HepG2 (cell line): ENCODE measurements around the gene COQ8B. TPM values are rescaled to one million over a fixed set of nuclear protein-coding genes. Genes with fewer than 3 reads are reported as not detected.

Experiments used
- AHR ChIP-seq: IDR thresholded peaks from 2 replicates; pipeline ENCODE4 v1.6.1; 2018; ENCODE audit warnings: missing genetic modification reagents, missing compliant biosample characterization
- CBX5 ChIP-seq: sonication (generic); formaldehyde crosslinking; IDR thresholded peaks from 2 replicates; pipeline ENCODE4 v1.4.0; 2020; ENCODE audit warnings: missing genetic modification reagents, borderline replicate concordance
- CENPX ChIP-seq: sonication (generic); formaldehyde crosslinking; IDR thresholded peaks from 2 replicates; pipeline ENCODE4 v1.9.0; 2021; ENCODE audit warnings: mild to moderate bottlenecking, missing genetic modification reagents, moderate library complexity
- DR1 ChIP-seq: sonication (generic); formaldehyde crosslinking; IDR thresholded peaks from 2 replicates; pipeline ENCODE4 v1.8.0; 2021; ENCODE audit warnings: mild to moderate bottlenecking, missing genetic modification reagents, inconsistent platforms
- FOXP1 ChIP-seq, 2 experiments: fragments of 450-650 bp in 1 of 2; IDR thresholded peaks; 2 replicates each; pipeline ENCODE4 v1.6.1; 2017 to 2018; ENCODE audit warnings: antibody characterized with exemption in 1 of 2
- JUND ChIP-seq: sonication (generic); formaldehyde crosslinking; IDR thresholded peaks from 2 replicates; pipeline ENCODE4 v1.8.0; 2022; ENCODE audit warnings: mild to moderate bottlenecking, missing genetic modification reagents
- KDM2A ChIP-seq: sonication (generic); formaldehyde crosslinking; IDR thresholded peaks from 2 replicates; pipeline ENCODE4 v1.4.0; 2020; ENCODE audit warnings: low read depth, missing genetic modification reagents, borderline replicate concordance
- KLF11 ChIP-seq: IDR thresholded peaks from 2 replicates; pipeline ENCODE4 v1.6.1; 2016; ENCODE audit warnings: missing compliant biosample characterization
- KLF16 ChIP-seq, 2 experiments: sonication (generic) in 1 of 2; formaldehyde crosslinking in 1 of 2; IDR thresholded peaks; 2 replicates each; pipeline versions ENCODE4 v1.6.1 to v1.8.0; 2016 to 2023; ENCODE audit warnings: missing genetic modification reagents in 2 of 2, missing compliant biosample characterization in 1 of 2
- MAFK ChIP-seq, 2 experiments: IDR thresholded peaks in 1 of 2; conservative IDR thresholded peaks in 1 of 2; 2 replicates each; pipeline ENCODE4 v1.6.1; 2011; ENCODE audit warnings: improper control_type of control experiment in 2 of 2, low read length in 2 of 2
- MTA1 ChIP-seq: sonication (generic); formaldehyde crosslinking; IDR thresholded peaks from 2 replicates; pipeline ENCODE4 v1.4.0; 2020; ENCODE audit warnings: missing genetic modification reagents, mild to moderate bottlenecking, borderline replicate concordance
- MTA3 ChIP-seq: sonication (generic); formaldehyde crosslinking; IDR thresholded peaks from 2 replicates; pipeline ENCODE4 v1.4.0; 2020; ENCODE audit warnings: missing genetic modification reagents
- POLR2G ChIP-seq: fragments of 200-400 bp; formaldehyde crosslinking; IDR thresholded peaks from 2 replicates; pipeline ENCODE4 v1.6.1; 2018; ENCODE audit warnings: mild to moderate bottlenecking, low read depth, low read length, moderate library complexity
- PRPF4 ChIP-seq: fragments of 200-400 bp; formaldehyde crosslinking; IDR thresholded peaks from 2 replicates; pipeline ENCODE4 v1.6.1; 2016; ENCODE audit warnings: low read length, low read depth; ENCODE audit not compliant: poor library complexity, severe bottlenecking
- RBAK ChIP-seq: sonication (generic); formaldehyde crosslinking; IDR thresholded peaks from 2 replicates; pipeline ENCODE4 v1.5.1; 2020; ENCODE audit warnings: mild to moderate bottlenecking, missing genetic modification reagents
- SALL1 ChIP-seq: sonication (generic); formaldehyde crosslinking; IDR thresholded peaks from 2 replicates; pipeline ENCODE4 v1.8.0; 2022; ENCODE audit warnings: mild to moderate bottlenecking, missing genetic modification reagents
- SKI ChIP-seq: fragments of 450-650 bp; IDR thresholded peaks from one replicate; pipeline ENCODE4 v1.6.1; 2018; ENCODE audit warnings: mild to moderate bottlenecking; ENCODE audit not compliant: partially characterized antibody
- SMAD1 ChIP-seq: sonication (generic); formaldehyde crosslinking; IDR thresholded peaks from 2 replicates; pipeline ENCODE4 v1.4.0; 2020; ENCODE audit warnings: missing genetic modification reagents, low read depth, mild to moderate bottlenecking, borderline replicate concordance
- SYNCRIP ChIP-seq: fragments of 200-400 bp; formaldehyde crosslinking; IDR thresholded peaks from 2 replicates; pipeline ENCODE4 v1.6.1; 2018; ENCODE audit warnings: mild to moderate bottlenecking, low read depth, low read length; ENCODE audit not compliant: insufficient read depth
- TEAD3 ChIP-seq: optimal IDR thresholded peaks from 2 replicates; pipeline ENCODE3; 2016; ENCODE audit warnings: borderline replicate concordance
- TMF1 ChIP-seq: sonication (generic); formaldehyde crosslinking; IDR thresholded peaks from 2 replicates; pipeline ENCODE4 v1.8.1; 2022; ENCODE audit warnings: low read depth, missing genetic modification reagents
- ZBTB20 ChIP-seq: sonication (generic); formaldehyde crosslinking; IDR thresholded peaks from 2 replicates; pipeline ENCODE4 v1.8.1; 2023; ENCODE audit warnings: missing genetic modification reagents, low read depth, mild to moderate bottlenecking, borderline replicate concordance
- ZFP91 ChIP-seq: sonication (generic); formaldehyde crosslinking; IDR thresholded peaks from 2 replicates; pipeline ENCODE4 v1.9.0; 2022; ENCODE audit warnings: missing genetic modification reagents, mild to moderate bottlenecking, borderline replicate concordance
- ZNF101 ChIP-seq: sonication (generic); formaldehyde crosslinking; IDR thresholded peaks from 2 replicates; pipeline ENCODE4 v1.4.0; 2020; ENCODE audit warnings: mild to moderate bottlenecking, low read depth, missing genetic modification reagents, borderline replicate concordance
- ZNF24 ChIP-seq: fragments of 450-650 bp; IDR thresholded peaks from 2 replicates; pipeline ENCODE4 v1.6.1; 2017; ENCODE audit warnings: antibody characterized with exemption, mild to moderate bottlenecking
- ZNF367 ChIP-seq: sonication (generic); formaldehyde crosslinking; IDR thresholded peaks from 2 replicates; pipeline ENCODE4 v1.4.0; 2020; ENCODE audit warnings: missing genetic modification reagents, borderline replicate concordance
- ZNF572 ChIP-seq: sonication (generic); formaldehyde crosslinking; IDR thresholded peaks from 2 replicates; pipeline ENCODE4 v1.5.1; 2020; ENCODE audit warnings: mild to moderate bottlenecking, missing genetic modification reagents
- polyA plus RNA-seq, 8 experiments: library from polyadenylated mRNA; depleted of rRNA in 3 of 8; stranded (reverse) in 7 of 8; unstranded in 1 of 8; fragments of >200 nt; fragmentation: Illumina TruSeq in 4 of 8; extraction: Trizol in 4 of 8; gene quantifications; 2 replicates each; pipeline versions ENCODE4 v1.2.1 to v1.2.3, GENCODE V29; 2011 to 2016; ENCODE audit warnings: low read depth in 4 of 8, missing spikeins in 1 of 8, mixed read lengths in 1 of 8; ENCODE audit not compliant: insufficient read depth in 1 of 8
- total RNA-seq, 5 experiments: library from RNA; depleted of rRNA; stranded (reverse); fragments of >200 nt; fragmentation: Illumina TruSeq; extraction: Trizol; gene quantifications; 2 replicates each; pipeline ENCODE4 v1.2.3, GENCODE V29; 2016; ENCODE audit warnings: low read depth in 1 of 5
- TF ChIP-seq, protein P1 (sequence below): sonication (generic); formaldehyde crosslinking; IDR thresholded peaks from 2 replicates; pipeline ENCODE4 v1.5.1; 2020; ENCODE audit warnings: missing genetic modification reagents, mild to moderate bottlenecking, borderline replicate concordance

Gene COQ8B
- total and polyA plus RNA-seq, 2 of the 13 experiments (the other 11 are each of a cell fraction or from before 2014, with no cell fraction given): 12.3 to 17.2 TPM

DNA sequence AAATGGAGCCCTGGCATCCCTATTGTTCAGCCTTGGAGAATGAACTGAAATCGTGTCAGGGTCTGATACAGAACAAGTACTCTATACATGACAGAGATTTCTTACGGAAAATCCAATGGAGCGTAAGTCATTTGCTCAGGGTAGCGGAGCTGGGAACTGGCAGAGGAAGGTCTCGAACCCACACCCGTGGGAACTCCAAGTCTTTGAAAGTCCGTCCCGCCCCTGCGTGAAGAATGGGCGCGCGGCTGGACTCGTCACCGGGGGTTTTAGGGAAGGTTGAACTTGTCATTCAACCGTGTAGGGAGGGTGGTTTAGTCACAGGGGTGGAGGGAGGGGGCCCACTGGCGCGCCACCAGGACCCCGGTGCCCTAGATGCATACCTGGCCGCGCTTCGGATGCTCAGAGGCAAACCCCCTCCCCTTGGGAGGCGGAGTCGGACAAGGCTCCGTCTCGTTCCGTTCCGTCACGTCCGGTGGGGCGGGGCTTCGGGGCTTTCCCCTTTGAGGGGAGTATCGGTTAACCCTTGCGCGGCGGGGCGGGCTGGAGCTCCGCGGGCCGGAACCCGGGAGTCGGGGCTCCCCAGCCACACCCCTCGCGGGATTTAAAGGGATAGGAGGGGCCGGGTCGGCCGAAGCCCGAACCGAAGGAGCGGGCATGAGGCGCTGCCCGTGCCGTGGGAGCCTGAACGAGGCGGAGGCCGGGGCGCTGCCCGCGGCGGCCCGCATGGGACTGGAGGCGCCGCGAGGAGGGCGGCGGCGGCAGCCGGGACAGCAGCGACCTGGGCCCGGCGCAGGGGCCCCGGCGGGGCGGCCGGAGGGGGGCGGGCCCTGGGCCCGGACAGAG lies at the start of gene COQ8B, which contains the start of gene ITPKC (continued):
- TF ChIP-seq ZBTB20 (CRISPR knock-in tag) (no peak), KLF11 (CRISPR knock-in tag) (0 out of 2 replicates have a peak, but pooled peaks have one; percentile 64), SMAD1 (no peak), TEAD3 (CRISPR knock-in tag) (peak; percentile 89), SYNCRIP (no peak), ZNF572 (no peak), ZFP91 (CRISPR knock-in tag) (peak; percentile 99), CBX5 (CRISPR knock-in tag) (peak; percentile 50; the same call in 1 of the 2 replicates), CENPX (no peak), JUND (CRISPR knock-in tag) (no peak), POLR2G (peak; percentile 76), ZNF101 (CRISPR knock-in tag) (no peak), RBAK (CRISPR knock-in tag) (no peak), SKI (peak; percentile 43), ZNF24 (no peak), ZNF367 (CRISPR knock-in tag) (0 out of 2 replicates have a peak, but pooled peaks have one; percentile 47), TMF1 (CRISPR knock-in tag) (no peak), MTA3 (CRISPR knock-in tag) (no peak), FOXP1 (IDR thresholded peaks at IDR 0.05) (no peak), FOXP1 (CRISPR knock-in tag; IDR thresholded peaks at IDR 0.05) (0 out of 2 replicates have a peak, but pooled peaks have one; percentile 6), AHR (no peak), MAFK (conservative IDR thresholded peaks at IDR 0.05 in 1 of 2, IDR thresholded peaks at IDR 0.05 in 1 of 2; ENCODE audit: low read length in 2 of 2) (no peak), KLF16 (CRISPR knock-in tag; IDR thresholded peaks at IDR 0.05) (peak in 1 of 2 experiments; percentile 59; a peak in 1 of 4 replicates), MTA1 (CRISPR knock-in tag) (peak; percentile 57; the same call in 1 of the 2 replicates), PRPF4 (no peak), KDM2A (CRISPR knock-in tag) (peak; percentile 79), DR1 (CRISPR knock-in tag) (0 out of 2 replicates have a peak, but pooled peaks have one; percentile 29), SALL1 (CRISPR knock-in tag) (peak; percentile 62)
- TF ChIP-seq, protein P1, sequence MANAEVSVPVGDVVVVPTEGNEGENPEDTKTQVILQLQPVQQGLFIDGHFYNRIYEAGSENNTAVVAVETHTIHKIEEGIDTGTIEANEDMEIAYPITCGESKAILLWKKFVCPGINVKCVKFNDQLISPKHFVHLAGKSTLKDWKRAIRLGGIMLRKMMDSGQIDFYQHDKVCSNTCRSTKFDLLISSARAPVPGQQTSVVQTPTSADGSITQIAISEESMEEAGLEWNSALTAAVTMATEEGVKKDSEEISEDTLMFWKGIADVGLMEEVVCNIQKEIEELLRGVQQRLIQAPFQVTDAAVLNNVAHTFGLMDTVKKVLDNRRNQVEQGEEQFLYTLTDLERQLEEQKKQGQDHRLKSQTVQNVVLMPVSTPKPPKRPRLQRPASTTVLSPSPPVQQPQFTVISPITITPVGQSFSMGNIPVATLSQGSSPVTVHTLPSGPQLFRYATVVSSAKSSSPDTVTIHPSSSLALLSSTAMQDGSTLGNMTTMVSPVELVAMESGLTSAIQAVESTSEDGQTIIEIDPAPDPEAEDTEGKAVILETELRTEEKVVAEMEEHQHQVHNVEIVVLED (CRISPR knock-in tag): peak; percentile 37; the same call in 1 of the 2 replicates
